B cell (primary cell): Measurements from ENCODE around the gene STAT1. TPM values are rescaled to one million over a fixed set of nuclear protein-coding genes. Genes with fewer than 3 reads are reported as not detected.

Experiments used
- ATAC-seq: fragments of 200-7000 bp; cut with Tn5 transposase; one replicate; pipeline ENCODE4 v1.10.0; 2021; ENCODE audit warnings: low read depth, mild to moderate bottlenecking, moderate number of reproducible peaks, moderate library complexity
- CTCF ChIA-PET: fragments of 350-600 bp; sonication (Branson Sonifier 250); formaldehyde crosslinking; loops from one replicate; lab custom pipeline; 2021; ENCODE audit warnings: antibody characterized with exemption, inconsistent platforms; lab: Charles Lee
- POLR2A ChIA-PET: fragments of 350-600 bp; sonication (Branson Sonifier 250); formaldehyde crosslinking; loops from one replicate; lab custom pipeline; 2021; ENCODE audit warnings: antibody characterized with exemption; lab: Charles Lee
- DNase-seq: peaks from one replicate; pipeline ENCODE4 v3.0.0; 2013
- H2AFZ ChIP-seq: 2 replicates; pipeline ENCODE4 v1.6.1; 2012; ENCODE audit warnings: mild to moderate bottlenecking, low read depth, low read length; ENCODE audit not compliant: insufficient read depth, poor library complexity, severe bottlenecking
- H3K27ac ChIP-seq, 2 donors: 1 replicate in 1 of 2; 2 replicates in 1 of 2; pipeline ENCODE4 v1.5.1; 2012 to 2013; ENCODE audit warnings: low read length in 2 of 2, mild to moderate bottlenecking in 2 of 2, moderate library complexity in 1 of 2
- H3K27me3 ChIP-seq, 4 experiments: fragments of 200-600 bp in 1 of 4; sonication (generic) in 1 of 4; replicated peaks in 1 of 4; 1 replicate in 2 of 4; 2 replicates in 2 of 4; pipeline versions ENCODE4 v1.6.1 to v1.7.0; 2013 to 2016; ENCODE audit warnings: low read length in 3 of 4, mild to moderate bottlenecking in 2 of 4, mixed read lengths in 1 of 4, moderate library complexity in 1 of 4; ENCODE audit not compliant: insufficient read depth in 4 of 4, control insufficient read depth in 3 of 4; ENCODE audit errors: control extremely low read depth in 1 of 4
- H3K36me3 ChIP-seq, 2 experiments: replicated peaks in 1 of 2; 1 replicate in 1 of 2; 2 replicates in 1 of 2; pipeline versions ENCODE4 v1.6.1 to v1.7.1; 2013; ENCODE audit warnings: low read length in 1 of 2; ENCODE audit not compliant: insufficient read depth in 2 of 2, control insufficient read depth in 1 of 2; ENCODE audit errors: control extremely low read depth in 1 of 2, extremely low read depth in 1 of 2
- H3K4me1 ChIP-seq, 2 donors: fragments of 200-600 bp in 1 of 2; sonication (generic) in 1 of 2; 1 replicate in 1 of 2; 2 replicates in 1 of 2; pipeline versions ENCODE4 v1.5.1 to v1.6.1; 2013 to 2017; ENCODE audit warnings: low read length in 2 of 2; ENCODE audit not compliant: control insufficient read depth in 2 of 2, insufficient read depth in 2 of 2
- H3K4me2 ChIP-seq: replicated peaks from 2 replicates; pipeline ENCODE3; 2012; ENCODE audit warnings: mild to moderate bottlenecking, low read depth, low read length; ENCODE audit not compliant: poor library complexity, severe bottlenecking
- H3K4me3 ChIP-seq, 5 experiments: fragments of 200-600 bp in 1 of 5; sonication (generic) in 1 of 5; 1 replicate in 3 of 5; 2 replicates in 2 of 5; pipeline versions ENCODE4 v1.5.1 to v1.7.0; 2011 to 2016; ENCODE audit warnings: low read length in 4 of 5, mild to moderate bottlenecking in 4 of 5, low read depth in 2 of 5, control low read depth in 1 of 5, moderate library complexity in 1 of 5; ENCODE audit not compliant: insufficient read depth in 1 of 5; ENCODE audit errors: control extremely low read depth in 1 of 5, extremely low read depth in 1 of 5
- H3K79me2 ChIP-seq: fragments of 200-600 bp; sonication (generic); one replicate; pipeline ENCODE4 v1.6.0; 2016; ENCODE audit warnings: low read length; ENCODE audit not compliant: control insufficient read depth, insufficient read depth
- H3K9ac ChIP-seq: fragments of 200-600 bp; sonication (generic); 2 replicates; pipeline ENCODE4 v1.6.1; 2017; ENCODE audit warnings: mild to moderate bottlenecking, low read length, moderate library complexity
- H3K9me3 ChIP-seq, 3 donors: one replicate each; pipeline versions ENCODE4 v1.6.1 to v1.7.1; 2013; ENCODE audit warnings: low read length in 2 of 3; ENCODE audit not compliant: control insufficient read depth in 2 of 3, insufficient read depth in 1 of 3; ENCODE audit errors: control extremely low read depth in 1 of 3
- H4K20me1 ChIP-seq: 2 replicates; pipeline ENCODE4 v1.6.0; 2012; ENCODE audit warnings: mild to moderate bottlenecking, low read length; ENCODE audit not compliant: insufficient read depth, control insufficient read depth, poor library complexity, severe bottlenecking
- H3K27ac Mint-ChIP-seq: one replicate; pipeline ENCODE4 v1.8.0; 2021; ENCODE audit warnings: mixed read lengths
- H3K27me3 Mint-ChIP-seq: one replicate; pipeline ENCODE4 v1.8.0; 2021; ENCODE audit warnings: mixed read lengths
- H3K4me1 Mint-ChIP-seq: one replicate; pipeline ENCODE4 v1.8.0; 2021; ENCODE audit warnings: mixed read lengths
- H3K4me3 Mint-ChIP-seq: one replicate; pipeline ENCODE4 v1.8.0; 2021; ENCODE audit warnings: mixed read lengths
- H3K9me3 Mint-ChIP-seq: one replicate; pipeline ENCODE4 v1.8.0; 2022; ENCODE audit warnings: mixed read lengths; ENCODE audit not compliant: insufficient read depth
- CTCF ChIP-seq: fragments of 200-600 bp; IDR thresholded peaks from one replicate; pipeline ENCODE4 v1.8.0; 2022; ENCODE audit warnings: antibody characterized with exemption, mild to moderate bottlenecking
- EZH2 ChIP-seq: IDR thresholded peaks from 2 replicates; pipeline ENCODE4 v1.6.1; 2012; ENCODE audit warnings: borderline replicate concordance, low read depth, mild to moderate bottlenecking, moderate library complexity, low read length; ENCODE audit not compliant: insufficient read depth, poor library complexity, severe bottlenecking
- WGBS: methylation state at CpG from one replicate; pipeline ENCODE4 v1.1.5; 2013; ENCODE audit warnings: missing lambda C conversion rate; ENCODE audit not compliant: insufficient coverage; 5-methylcytosine and 5-hydroxymethylcytosine counted together
- intact Hi-C: fragments of 100-400 bp; cut with micrococcal nuclease; formaldehyde crosslinking; loops from one replicate; pipeline ENCODE4 v1.10.0; 2022
- polyA plus RNA-seq: library from polyadenylated mRNA; depleted of rRNA; stranded (reverse); fragments of >200 nt; gene quantifications from 2 replicates; pipeline ENCODE4 v1.2.3, GENCODE V29; 2012
- total RNA-seq, 2 donors: library from RNA; stranded (reverse); fragments of 120-200 nt in 1 of 2; gene quantifications; 1 replicate in 1 of 2; 2 replicates in 1 of 2; pipeline versions ENCODE4 v1.2.3 to v1.2.4, GENCODE V29; 2013 to 2022

The STAT1 gene
- total and polyA plus RNA-seq, 2 donors (not counting 1 experiment from before 2014, with no cell fraction given) = 20.5 to 50.9 TPM

- POLR2A ChIA-PET = no interaction called here
- CTCF ChIA-PET = interaction anchor here (0.7 to 4.3 kb wide), 10 partner anchors 9 to 168 kb away, joined by 3 to 32 read pairs (median 3); no protein-coding TSS in a partner anchor
- peak overlapping the region in 1 of 2 donors; percentile 58 for H3K27ac ChIP-seq
- TF ChIP-seq EZH2 (no peak), CTCF (peak; percentile 38)
- no peaks in the 10 kb centered on the region for H3K79me2 ChIP-seq
- H3K9me3 ChIP-seq = no peaks in the 10 kb centered on the region
- no peaks in the 10 kb centered on the region for H4K20me1 ChIP-seq
- peak overlapping the region; percentile 31 for H3K9ac ChIP-seq
- intact Hi-C loops = loop anchor here (1.0 kb wide), 1 partner anchor 97 kb away; no protein-coding TSS in a partner anchor
- ATAC-seq = peak; percentile 61
- Mint-ChIP-seq H3K27me3 (no peaks in the 10 kb centered on the region), H3K9me3 (no peaks in the 10 kb centered on the region), H3K4me3 (peak overlapping the region; percentile 56), H3K4me1 (peaks cover 16% of the 10 kb centered on the region), H3K27ac (peak overlapping the region; percentile 83)
- peak overlapping the region; percentile 28 for H2AFZ ChIP-seq
- DNase-seq = peak; percentile 58
- WGBS = no CpG with 5 or more reads among the region's 2 CpGs
- no peak overlapping the region for H3K4me3 ChIP-seq
- H3K36me3 ChIP-seq = peaks cover 0 to 3% of the 10 kb centered on the region in 2 experiments
- peaks cover 14 to 18% of the 10 kb centered on the region in 2 donors for H3K4me1 ChIP-seq
- no peaks in the 10 kb centered on the region for H3K27me3 ChIP-seq
- peak overlapping the region; percentile 48 for H3K4me2 ChIP-seq
Measured at GRCh38 chr2:190947711-190948251, 66.2 kb downstream of the STAT1 start.

- Histone ChIP-seq H3K9me3 (no peaks in the 10 kb centered on the region), H3K79me2 (no peaks in the 10 kb centered on the region), H3K27ac (peak overlapping the region in 1 of 2 donors; percentile 58), H3K4me1 (peaks cover 14 to 18% of the 10 kb centered on the region in 2 donors), H3K9ac (no peak overlapping the region), H3K27me3 (no peaks in the 10 kb centered on the region), H4K20me1 (no peaks in the 10 kb centered on the region), H3K36me3 (peaks cover 0 to 3% of the 10 kb centered on the region in 2 experiments), H3K4me2 (peak overlapping the region; percentile 48), H3K4me3 (no peak overlapping the region), H2AFZ (no peak overlapping the region)
- no peak for TF ChIP-seq CTCF
- TF ChIP-seq EZH2 = no peak
- ChIA-PET POLR2A (no interaction called here), CTCF (interaction anchor here (0.7 to 4.3 kb wide), 10 partner anchors 9 to 209 kb away, joined by 3 to 32 read pairs (median 3); no protein-coding TSS in a partner anchor)
- H3K9me3 Mint-ChIP-seq = no peaks in the 10 kb centered on the region
- H3K4me1 Mint-ChIP-seq = peaks cover 16% of the 10 kb centered on the region
- H3K4me3 Mint-ChIP-seq = no peak overlapping the region
- ATAC-seq = peak; percentile 9
- H3K27me3 Mint-ChIP-seq = no peaks in the 10 kb centered on the region
- no CpG with 5 or more reads among the region's 1 CpG for WGBS
- no peak for DNase-seq
- H3K27ac Mint-ChIP-seq = peak overlapping the region; percentile 16
- intact Hi-C loops = no loop called here
Measured at GRCh38 chr2:190947141-190947540, 66.8 kb downstream of the STAT1 start.
